ENCODE data around the gene GMDS.

GMDS gene

GRCh38 chr6:2085657-2086056 lies 159.7 kb downstream of the GMDS start:
- DNase-seq: no peak

- no peak for DNase-seq
These were observed 164.0 kb downstream of the GMDS start for GRCh38 chr6:2081155-2082138.

- no peak for DNase-seq
These were observed 166.5 kb downstream of the GMDS start for GRCh38 chr6:2078888-2079287.

- no peak for DNase-seq
These were observed 167.6 kb downstream of the GMDS start for GRCh38 chr6:2077826-2078225.

GRCh38 chr6:2073476-2073875 lies 171.9 kb downstream of the GMDS start:
- DNase-seq: no peak

GRCh38 chr6:2072453-2072852 lies 173.0 kb downstream of the GMDS start:
- no peak for DNase-seq

- no peak for DNase-seq
These were observed 181.9 kb downstream of the GMDS start for GRCh38 chr6:2063547-2063946.

- no peak for DNase-seq
These were observed 183.5 kb downstream of the GMDS start for GRCh38 chr6:2061880-2062279.

- DNase-seq: no peak
These were observed 189.5 kb downstream of the GMDS start for GRCh38 chr6:2055911-2056310.

GRCh38 chr6:2055143-2055542 lies 190.3 kb downstream of the GMDS start:
- no peak for DNase-seq

- DNase-seq: no peak
These were observed 190.8 kb downstream of the GMDS start for GRCh38 chr6:2054516-2055067.

- DNase-seq: no peak
These were observed 191.7 kb downstream of the GMDS start for GRCh38 chr6:2053691-2054090.

- no peak for DNase-seq
These were observed 197.6 kb downstream of the GMDS start for GRCh38 chr6:2047855-2048254.

GRCh38 chr6:2044192-2044591 lies 201.2 kb downstream of the GMDS start:
- no peak for DNase-seq

GRCh38 chr6:2042956-2043648 lies 202.3 kb downstream of the GMDS start:
- DNase-seq: no peak

- DNase-seq: no peak
These were observed 207.3 kb downstream of the GMDS start for GRCh38 chr6:2038092-2038491.

GRCh38 chr6:2037237-2037926 lies 208.0 kb downstream of the GMDS start:
- DNase-seq: no peak

GRCh38 chr6:2036710-2037023 lies 208.7 kb downstream of the GMDS start:
- no peak for DNase-seq

- DNase-seq: no peak
These were observed 209.3 kb downstream of the GMDS start for GRCh38 chr6:2035826-2036709.

- DNase-seq: no peak
These were observed 210.4 kb downstream of the GMDS start for GRCh38 chr6:2035046-2035445.

- no peak for DNase-seq
These were observed 211.1 kb downstream of the GMDS start for GRCh38 chr6:2034256-2034655.

GRCh38 chr6:2033544-2033943 lies 211.9 kb downstream of the GMDS start:
- DNase-seq: no peak
